CD4-positive, alpha-beta T cell treated with Interleukin-1 beta for 1 hour (primary cell): ENCODE results near the gene NRXN3.

Source experiments
- DNase-seq, 2 donors: peaks; one replicate each; pipeline ENCODE4 v3.0.0-alpha.2; 2020 to 2022

Gene NRXN3

DNA sequence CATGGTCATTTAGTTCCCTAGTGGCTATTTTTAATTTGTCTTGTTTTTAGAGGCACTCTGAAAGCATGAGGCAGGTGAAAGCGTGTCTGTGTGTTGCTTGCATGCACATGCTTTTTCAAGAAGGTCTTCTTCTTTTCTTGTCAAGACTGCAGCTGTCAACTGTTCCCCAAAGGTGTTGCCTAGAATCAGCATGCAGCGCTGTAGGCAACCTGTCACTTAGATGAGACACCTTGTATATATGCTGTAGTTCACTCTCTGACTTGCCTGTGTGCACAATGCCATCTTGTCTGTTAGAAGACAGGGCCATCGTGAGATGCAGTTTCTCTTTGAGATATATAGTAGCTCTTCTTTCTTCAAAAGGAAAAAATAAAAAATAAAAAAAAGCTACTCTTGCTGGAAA lies 1155.4 kb downstream of the NRXN3 start:
- DNase-seq, result no peak

GRCh38 chr14:79328863-79329262 lies 1158.7 kb downstream of the NRXN3 start:
- DNase-seq, result no peak

DNA sequence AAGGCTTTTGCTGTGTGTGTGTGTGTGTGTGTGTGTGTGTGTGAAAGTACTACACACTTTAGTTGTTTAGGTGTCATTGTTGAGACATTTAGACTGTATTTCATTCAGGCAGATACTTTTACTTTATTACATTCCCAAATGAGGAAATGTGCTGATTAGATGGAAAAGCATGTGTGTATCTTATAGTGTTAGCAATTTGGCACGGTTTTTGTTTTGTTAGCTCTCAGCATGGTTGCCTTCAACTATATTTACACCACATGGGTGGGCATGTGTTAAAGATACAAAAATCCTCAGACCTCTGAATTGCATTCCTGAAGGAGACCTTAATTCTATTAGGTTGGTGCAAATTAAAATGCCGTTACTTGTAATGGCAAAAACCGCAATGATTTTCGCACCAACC lies 1161.7 kb downstream of the NRXN3 start:
- DNase-seq, result no peak

DNA sequence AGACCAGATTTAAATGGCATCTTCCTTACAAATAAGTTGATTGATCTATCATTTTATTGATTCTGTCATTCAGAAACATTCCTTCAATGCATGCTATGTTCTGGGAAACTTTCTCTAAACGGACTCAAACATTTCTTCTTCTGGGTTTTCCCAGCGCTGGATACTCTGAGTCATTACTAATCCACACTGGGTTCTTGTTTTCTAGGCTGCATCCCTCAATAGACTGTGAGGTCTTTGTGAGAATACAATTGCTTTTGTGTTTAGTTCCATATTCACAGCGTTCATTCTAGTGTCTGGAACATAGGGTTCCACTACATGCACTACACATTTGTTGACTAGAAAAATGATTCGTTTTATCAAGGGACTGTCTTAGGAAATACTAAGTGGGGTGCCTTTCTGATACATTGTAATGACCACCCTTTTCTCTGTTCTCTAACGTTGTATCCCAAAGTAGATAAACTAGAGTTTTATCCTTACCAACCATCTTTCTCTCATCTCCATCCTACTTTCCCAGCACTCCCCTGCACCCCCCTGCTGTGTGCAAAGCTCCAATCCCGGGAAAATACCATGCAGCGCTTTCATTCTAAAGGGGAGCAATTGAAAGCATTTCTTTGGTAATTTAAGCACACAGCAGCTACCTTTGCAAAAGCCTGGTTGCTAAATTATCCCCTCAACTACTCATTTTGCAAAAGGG lies 1162.5 kb downstream of the NRXN3 start:
- DNase-seq, result no peak

GRCh38 chr14:79333198-79333546 lies 1163.0 kb downstream of the NRXN3 start:
- no peak for DNase-seq

DNA sequence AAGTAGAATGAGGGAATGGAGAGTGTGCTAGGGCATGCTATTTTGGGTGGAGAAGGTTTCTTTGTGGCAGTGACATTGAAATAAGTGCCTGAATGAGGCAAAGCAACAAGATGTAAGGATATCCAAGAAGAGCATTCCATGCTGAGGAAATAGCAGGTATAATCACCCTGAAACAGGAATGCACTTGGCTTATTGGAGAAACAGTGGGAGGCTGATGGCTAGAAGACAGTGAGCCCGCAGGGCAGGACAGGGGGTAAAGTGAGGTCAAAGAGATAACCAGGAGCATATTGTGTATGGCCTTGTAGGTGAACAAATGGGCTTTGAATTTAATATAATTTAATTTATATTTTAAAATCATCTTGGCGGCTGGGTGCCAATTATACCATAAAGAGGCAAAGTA lies 1164.1 kb downstream of the NRXN3 start:
- no peak for DNase-seq

DNA sequence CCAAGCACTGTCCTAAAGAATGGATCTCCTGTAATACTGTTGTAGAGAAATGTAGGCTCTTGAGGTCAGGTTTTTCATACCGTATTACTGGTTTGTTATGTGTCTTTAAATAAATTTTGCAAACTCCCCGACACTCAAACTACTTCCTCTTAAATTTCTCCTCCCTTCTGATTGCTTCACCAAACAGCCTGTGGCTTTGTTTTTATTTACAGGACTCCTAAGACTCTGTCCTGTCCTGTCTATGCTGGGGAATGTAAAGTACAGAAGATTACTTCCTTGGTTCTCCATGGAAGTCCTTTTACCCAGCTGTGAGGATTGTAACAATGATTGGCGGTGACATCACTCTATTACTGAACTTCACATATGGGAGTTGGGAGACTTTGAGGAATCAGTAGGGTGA lies 1167.6 kb downstream of the NRXN3 start:
- DNase-seq, result no peak

DNA sequence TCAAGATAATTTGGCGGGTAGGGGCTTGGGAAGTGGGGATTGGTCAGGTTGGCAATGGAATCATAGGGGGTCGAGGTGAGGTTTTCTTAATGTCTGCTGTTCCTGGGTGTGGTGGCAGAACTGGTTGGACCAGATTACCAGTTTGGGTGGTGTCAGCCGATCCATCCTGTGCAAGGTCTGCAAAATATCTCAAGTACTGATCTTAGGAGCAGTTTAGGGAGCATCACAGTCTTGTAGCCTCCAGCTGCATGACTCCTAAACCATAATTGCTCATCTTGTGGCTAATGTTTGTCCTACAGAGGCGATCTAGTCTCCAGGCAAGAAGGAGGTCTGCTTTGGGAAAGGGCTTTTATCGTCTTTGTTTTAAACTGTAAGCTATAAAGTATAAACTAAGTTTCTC lies 1172.8 kb downstream of the NRXN3 start:
- DNase-seq, result no peak

DNA sequence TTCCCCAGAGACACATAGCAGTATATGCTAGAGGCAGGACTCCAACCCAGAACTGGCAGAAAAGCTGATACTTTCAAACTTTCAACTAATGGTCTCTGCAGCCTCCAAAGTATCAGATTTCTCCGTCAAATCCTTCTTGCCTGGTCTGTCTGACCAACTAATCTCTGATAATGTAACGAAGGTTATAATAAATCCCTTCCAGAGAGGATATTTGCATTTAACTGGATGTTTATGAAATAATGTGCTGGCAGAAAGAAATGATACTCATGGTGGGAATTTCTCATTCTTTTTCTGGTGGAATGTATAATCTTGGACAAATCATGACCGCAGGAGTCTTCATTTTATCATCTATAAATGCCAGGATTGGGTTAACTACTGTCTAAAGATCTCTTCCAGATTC lies 1180.8 kb downstream of the NRXN3 start:
- no peak for DNase-seq

GRCh38 chr14:79352076-79352630 lies 1182.0 kb downstream of the NRXN3 start:
- DNase-seq, result no peak

DNA sequence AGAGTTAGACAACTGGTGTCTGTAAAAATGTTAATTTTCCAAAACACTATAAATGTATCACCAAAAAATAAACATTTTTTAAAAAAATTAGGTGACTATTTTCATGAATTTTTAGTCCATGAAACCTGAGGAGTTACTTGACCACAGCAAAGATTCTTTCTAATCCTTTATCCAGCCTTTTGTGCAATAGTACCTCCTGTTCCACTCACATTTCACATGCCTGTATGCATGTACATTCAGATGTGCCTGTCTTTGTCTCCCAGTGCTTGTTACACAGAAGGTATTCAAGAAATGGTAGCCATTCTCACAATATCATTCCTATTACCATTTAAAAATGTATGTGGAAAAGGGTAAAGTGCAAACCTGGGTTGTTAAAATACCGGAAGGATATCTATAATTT lies 1184.2 kb downstream of the NRXN3 start:
- no peak for DNase-seq

DNA sequence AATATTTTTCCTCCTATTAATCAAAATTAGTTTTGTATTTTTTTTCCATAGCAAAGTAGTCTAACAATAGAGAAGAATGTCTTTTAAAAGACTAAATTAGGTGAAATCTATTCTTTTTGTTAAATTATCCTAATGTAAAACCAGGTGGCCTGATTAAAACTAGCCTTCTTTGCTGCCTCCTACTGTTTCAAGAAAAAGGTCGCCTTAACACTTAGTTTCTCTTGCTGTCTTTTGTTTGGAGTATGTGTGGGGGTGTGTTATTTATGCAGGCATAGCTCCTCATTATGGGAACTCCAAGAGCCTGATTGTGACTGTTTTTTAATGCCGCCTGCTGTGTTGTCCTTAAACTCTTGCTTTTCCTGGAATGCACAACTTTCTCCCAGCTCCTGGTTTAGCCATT lies 1185.9 kb downstream of the NRXN3 start:
- no peak for DNase-seq

GRCh38 chr14:79357307-79357706 lies 1187.1 kb downstream of the NRXN3 start:
- DNase-seq, result no peak

GRCh38 chr14:79363291-79363690 lies 1193.1 kb downstream of the NRXN3 start:
- no peak for DNase-seq

DNA sequence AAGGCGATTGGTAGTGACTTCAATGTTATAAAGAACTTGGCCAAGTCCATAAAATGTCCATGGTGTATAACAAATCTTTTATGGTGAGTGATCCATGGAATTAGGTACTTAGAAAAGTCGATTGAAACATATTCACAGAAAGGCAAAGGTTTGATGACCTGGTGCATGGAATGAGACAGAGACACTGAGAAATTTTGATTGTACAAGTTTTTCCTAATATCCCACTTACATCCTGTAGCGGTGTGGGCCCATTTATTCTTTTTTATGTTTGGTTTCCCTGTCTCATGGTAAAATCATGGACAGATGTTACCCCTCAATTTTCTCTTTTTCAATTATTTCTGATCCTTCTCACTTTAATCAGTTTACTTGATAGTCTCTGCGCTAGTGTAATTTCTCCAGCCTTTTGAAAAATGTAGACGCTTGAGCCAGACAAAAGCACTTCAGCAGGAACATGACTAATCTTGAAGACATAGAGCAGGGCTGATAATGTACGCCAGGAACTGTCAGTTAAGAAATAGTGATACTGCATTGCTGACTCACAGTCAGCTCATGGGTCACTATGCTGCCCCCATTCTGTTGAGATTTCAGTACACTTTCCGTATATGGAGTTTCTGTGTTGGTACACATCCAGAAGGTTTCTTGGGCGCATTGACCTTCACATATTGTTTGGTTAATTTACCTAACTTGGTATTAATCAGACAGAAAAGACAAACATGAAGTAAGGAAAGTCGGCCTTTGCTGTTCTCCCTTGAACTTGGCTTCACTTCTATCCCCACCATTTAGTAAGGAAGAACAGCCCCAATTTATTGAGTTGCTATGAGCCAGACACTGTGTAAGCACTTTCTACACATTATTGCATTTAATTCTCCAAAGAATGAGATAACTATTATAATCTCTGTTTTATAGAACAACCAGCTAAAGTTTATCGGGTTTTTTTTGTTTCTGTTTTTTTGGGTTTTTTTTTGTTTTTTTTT lies 1199.5 kb downstream of the NRXN3 start:
- DNase-seq, result no peak

- DNase-seq, result no peak
These were observed 1200.8 kb downstream of the NRXN3 start for GRCh38 chr14:79370969-79371368.

- no peak for DNase-seq
These were observed 1203.3 kb downstream of the NRXN3 start for GRCh38 chr14:79373451-79373850.

- DNase-seq, result no peak
These were observed 1205.2 kb downstream of the NRXN3 start for GRCh38 chr14:79375356-79375755.

DNA sequence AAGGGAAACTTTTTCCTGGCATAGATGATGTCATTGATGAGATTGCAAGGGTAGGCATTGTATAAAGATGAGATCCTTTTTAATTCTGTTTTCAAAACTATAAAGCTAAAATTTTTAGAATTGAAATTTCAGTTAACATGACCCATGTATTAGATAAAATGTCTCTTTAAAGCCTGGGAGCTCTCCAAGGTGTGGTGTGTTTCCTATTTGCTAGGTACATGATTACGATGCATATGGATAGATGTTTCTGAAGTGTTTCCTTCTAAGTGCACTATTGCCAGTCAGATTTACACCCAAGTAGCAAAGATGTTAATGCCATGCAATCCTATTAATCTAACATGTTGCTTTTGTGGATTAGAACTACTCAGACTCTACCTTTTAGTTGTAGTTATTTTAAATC lies 1206.4 kb downstream of the NRXN3 start:
- no peak for DNase-seq

- DNase-seq, result no peak
These were observed 1207.8 kb downstream of the NRXN3 start for GRCh38 chr14:79378020-79378419.

- no peak for DNase-seq
These were observed 1209.1 kb downstream of the NRXN3 start for GRCh38 chr14:79379266-79379665.

DNA sequence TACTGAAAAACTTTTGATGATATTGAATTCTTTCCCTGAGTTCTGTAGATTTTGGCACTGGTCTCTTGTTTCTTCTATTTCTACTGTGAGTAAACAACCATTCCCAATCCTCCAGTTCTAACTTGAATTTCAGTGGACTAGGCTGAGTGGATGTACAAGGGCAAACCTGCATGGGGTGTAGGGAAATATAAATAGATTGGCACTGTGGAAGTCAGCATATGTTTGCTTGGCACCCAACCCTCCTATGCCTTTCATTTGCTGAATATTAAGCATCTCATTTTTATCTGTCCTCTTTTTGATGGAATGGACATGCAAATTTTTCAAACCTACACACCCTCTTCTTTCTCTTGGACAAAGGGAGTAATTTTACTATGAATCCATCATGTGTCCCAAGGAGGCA lies 1212.9 kb downstream of the NRXN3 start:
- DNase-seq, result no peak

- no peak for DNase-seq
These were observed 1213.3 kb downstream of the NRXN3 start for GRCh38 chr14:79383475-79383874.

DNA sequence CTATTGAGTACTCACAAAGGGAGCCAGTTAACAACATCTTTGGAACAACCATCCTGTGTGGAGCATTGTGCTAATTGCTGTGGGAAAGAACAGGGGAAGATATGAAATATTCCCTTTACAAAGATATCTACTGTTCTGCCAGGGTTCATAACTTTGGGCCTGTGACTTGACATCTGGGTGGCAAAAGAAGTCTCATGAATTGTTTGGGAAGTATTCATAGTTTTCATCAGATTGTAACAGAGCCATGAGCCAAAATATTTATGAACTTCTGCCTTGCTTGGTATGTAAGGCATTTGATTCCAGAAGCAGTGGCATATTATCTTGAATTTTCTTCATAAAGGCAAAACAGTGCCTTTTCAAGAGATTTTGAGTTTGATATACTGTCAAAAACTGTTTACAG lies 1224.9 kb downstream of the NRXN3 start:
- DNase-seq, result no peak
